Fibroblast of lung (primary cell): Measurements from ENCODE around the gene ZNF277. TPM values are rescaled to one million over a fixed set of nuclear protein-coding genes. Genes with fewer than 3 reads are reported as not detected.

Experiments used
- DNase-seq, 2 donors: peaks; one replicate each; pipeline versions ENCODE4 v3.0.0 to v3.0.0-alpha.2; 2010; ENCODE audit warnings: low read depth in 2 of 2
- H2AFZ ChIP-seq: 2 replicates; pipeline ENCODE4 v1.5.1; 2012; ENCODE audit warnings: low read length, control low read depth, inconsistent platforms
- H3K27ac ChIP-seq: 2 replicates; pipeline ENCODE4 v1.5.1; 2011; ENCODE audit warnings: low read length, control low read depth; ENCODE audit not compliant: insufficient read depth
- H3K27me3 ChIP-seq: 2 replicates; pipeline ENCODE4 v1.5.1; 2011; ENCODE audit warnings: mild to moderate bottlenecking, low read length; ENCODE audit not compliant: control insufficient read depth, insufficient read depth
- H3K36me3 ChIP-seq: 2 replicates; pipeline ENCODE4 v1.5.1; 2011; ENCODE audit warnings: low read length; ENCODE audit not compliant: control insufficient read depth, insufficient read depth
- H3K4me1 ChIP-seq: 2 replicates; pipeline ENCODE4 v1.5.1; 2011; ENCODE audit warnings: low read length; ENCODE audit not compliant: control insufficient read depth, insufficient read depth; ENCODE audit errors: extremely low read depth
- H3K4me2 ChIP-seq: 2 replicates; pipeline ENCODE4 v1.5.1; 2011; ENCODE audit warnings: low read length, control low read depth; ENCODE audit not compliant: insufficient read depth; ENCODE audit errors: extremely low read depth
- H3K4me3 ChIP-seq, 4 experiments: fragments of 200-600 bp in 1 of 4; sonication (generic) in 1 of 4; replicated peaks in 1 of 4; 2 replicates each; pipeline ENCODE4 v1.5.1; 2011 to 2016; ENCODE audit warnings: low read length in 4 of 4, low read depth in 3 of 4, mild to moderate bottlenecking in 3 of 4, control low read depth in 2 of 4, inconsistent platforms in 1 of 4, mixed read lengths in 1 of 4; ENCODE audit not compliant: insufficient read depth in 1 of 4; ENCODE audit errors: control extremely low read depth in 1 of 4
- H3K79me2 ChIP-seq: 2 replicates; pipeline ENCODE4 v1.5.1; 2012; ENCODE audit warnings: mild to moderate bottlenecking, low read length, inconsistent platforms; ENCODE audit not compliant: control insufficient read depth, insufficient read depth
- H3K9ac ChIP-seq: 2 replicates; pipeline ENCODE4 v1.5.1; 2011; ENCODE audit warnings: mild to moderate bottlenecking, low read length, control low read depth; ENCODE audit not compliant: insufficient read depth
- H3K9me3 ChIP-seq: 2 replicates; pipeline ENCODE4 v1.5.1; 2012; ENCODE audit warnings: low read depth, low read length; ENCODE audit not compliant: control insufficient read depth, insufficient read depth
- H4K20me1 ChIP-seq: 2 replicates; pipeline ENCODE4 v1.5.1; 2011; ENCODE audit warnings: low read length; ENCODE audit not compliant: control insufficient read depth, insufficient read depth; ENCODE audit errors: extremely low read depth
- EZH2 ChIP-seq: IDR thresholded peaks from 2 replicates; pipeline ENCODE4 v1.5.1; 2012; ENCODE audit warnings: low read length, control low read depth, mild to moderate bottlenecking; ENCODE audit errors: missing control alignments
- polyA plus RNA-seq, 2 donors: library from polyadenylated mRNA; depleted of rRNA in 1 of 2; stranded (reverse) in 1 of 2; unstranded in 1 of 2; fragments of >200 nt; gene quantifications; 2 replicates each; pipeline ENCODE4 v1.2.1, GENCODE V29; 2011 to 2012; ENCODE audit warnings: missing spikeins in 1 of 2
- total RNA-seq: library from RNA; depleted of rRNA; stranded (reverse); fragments of >200 nt; gene quantifications from 2 replicates; pipeline ENCODE4 v1.2.1, GENCODE V29; 2014
- TF ChIP-seq, protein P1 (sequence below), 2 donors: IDR thresholded peaks in 1 of 2; conservative IDR thresholded peaks in 1 of 2; 1 replicate in 1 of 2; 2 replicates in 1 of 2; pipeline ENCODE4 v1.5.1; 2011 to 2012; ENCODE audit warnings: low read length in 2 of 2, control low read depth in 1 of 2, inconsistent platforms in 1 of 2, low read depth in 1 of 2, mild to moderate bottlenecking in 1 of 2

The ZNF277 gene
- total and polyA plus RNA-seq, 2 donors (not counting 1 experiment from before 2014, with no cell fraction given) = 23.1 to 66.6 TPM

DNA sequence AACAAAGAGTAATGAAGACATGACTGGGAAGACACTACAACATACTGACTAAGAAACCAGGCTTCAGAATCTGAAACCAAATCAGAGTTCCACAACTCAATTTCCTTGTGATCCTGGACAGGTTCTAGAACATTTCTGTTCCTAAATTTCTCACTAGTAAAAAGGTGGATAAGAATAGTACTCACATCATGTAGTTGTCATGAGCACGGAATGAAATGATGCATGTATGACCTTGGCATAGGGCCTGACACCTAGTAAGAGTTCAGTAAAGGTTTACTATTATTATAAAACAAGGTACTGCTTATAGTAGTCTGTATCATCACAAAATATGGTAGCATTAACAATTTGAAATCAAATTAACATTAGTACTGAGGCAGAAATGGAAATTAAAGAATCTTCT, 20.2 kb upstream of the ZNF277 start:
- Histone ChIP-seq H2AFZ (no peak overlapping the region), H3K27me3 (no peaks in the 10 kb centered on the region), H3K4me3 (no peak overlapping the region), H3K79me2 (peaks cover 19% of the 10 kb centered on the region), H3K4me2 (no peak overlapping the region), H3K4me1 (no peaks in the 10 kb centered on the region), H3K9me3 (no peaks in the 10 kb centered on the region), H3K9ac (no peak overlapping the region), H3K36me3 (no peaks in the 10 kb centered on the region), H3K27ac (no peak overlapping the region), H4K20me1 (no peaks in the 10 kb centered on the region)
- no peak for TF ChIP-seq EZH2
- DNase-seq = no peak

DNA sequence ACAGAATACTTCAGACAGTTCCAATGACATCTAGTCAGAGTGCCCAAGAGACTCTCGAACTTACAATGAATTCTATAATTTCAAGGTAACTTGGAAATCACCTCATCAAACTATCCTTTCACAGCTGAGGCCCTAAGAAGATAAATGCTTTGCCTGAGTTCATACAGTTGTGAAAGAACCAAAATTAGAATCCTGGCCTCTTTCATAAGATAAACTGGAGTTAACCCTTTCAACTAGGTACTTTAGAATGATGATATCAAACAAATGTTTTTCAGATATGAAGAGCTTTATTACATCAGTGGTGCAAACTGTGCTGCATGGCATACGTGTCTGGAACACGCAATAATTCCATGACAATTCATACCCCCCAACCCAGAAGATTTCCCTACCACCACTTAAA, 18.2 kb upstream of the ZNF277 start:
- H3K9ac ChIP-seq = no peak overlapping the region
- no peaks in the 10 kb centered on the region for H4K20me1 ChIP-seq
- DNase-seq = no peak
- no peaks in the 10 kb centered on the region for H3K36me3 ChIP-seq
- H3K79me2 ChIP-seq = peaks cover 19% of the 10 kb centered on the region
- H2AFZ ChIP-seq = no peak overlapping the region
- no peaks in the 10 kb centered on the region for H3K4me1 ChIP-seq
- H3K9me3 ChIP-seq = no peaks in the 10 kb centered on the region
- no peak overlapping the region for H3K27ac ChIP-seq
- H3K4me3 ChIP-seq = no peak overlapping the region
- no peak overlapping the region for H3K4me2 ChIP-seq
- no peaks in the 10 kb centered on the region for H3K27me3 ChIP-seq
- TF ChIP-seq, protein P1, sequence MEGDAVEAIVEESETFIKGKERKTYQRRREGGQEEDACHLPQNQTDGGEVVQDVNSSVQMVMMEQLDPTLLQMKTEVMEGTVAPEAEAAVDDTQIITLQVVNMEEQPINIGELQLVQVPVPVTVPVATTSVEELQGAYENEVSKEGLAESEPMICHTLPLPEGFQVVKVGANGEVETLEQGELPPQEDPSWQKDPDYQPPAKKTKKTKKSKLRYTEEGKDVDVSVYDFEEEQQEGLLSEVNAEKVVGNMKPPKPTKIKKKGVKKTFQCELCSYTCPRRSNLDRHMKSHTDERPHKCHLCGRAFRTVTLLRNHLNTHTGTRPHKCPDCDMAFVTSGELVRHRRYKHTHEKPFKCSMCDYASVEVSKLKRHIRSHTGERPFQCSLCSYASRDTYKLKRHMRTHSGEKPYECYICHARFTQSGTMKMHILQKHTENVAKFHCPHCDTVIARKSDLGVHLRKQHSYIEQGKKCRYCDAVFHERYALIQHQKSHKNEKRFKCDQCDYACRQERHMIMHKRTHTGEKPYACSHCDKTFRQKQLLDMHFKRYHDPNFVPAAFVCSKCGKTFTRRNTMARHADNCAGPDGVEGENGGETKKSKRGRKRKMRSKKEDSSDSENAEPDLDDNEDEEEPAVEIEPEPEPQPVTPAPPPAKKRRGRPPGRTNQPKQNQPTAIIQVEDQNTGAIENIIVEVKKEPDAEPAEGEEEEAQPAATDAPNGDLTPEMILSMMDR (conservative IDR thresholded peaks at IDR 0.05 in 1 of 2, IDR thresholded peaks at IDR 0.05 in 1 of 2; ENCODE audit: low read depth in 1 of 2, low read length in 2 of 2) = no peak
- TF ChIP-seq EZH2 = no peak

DNA sequence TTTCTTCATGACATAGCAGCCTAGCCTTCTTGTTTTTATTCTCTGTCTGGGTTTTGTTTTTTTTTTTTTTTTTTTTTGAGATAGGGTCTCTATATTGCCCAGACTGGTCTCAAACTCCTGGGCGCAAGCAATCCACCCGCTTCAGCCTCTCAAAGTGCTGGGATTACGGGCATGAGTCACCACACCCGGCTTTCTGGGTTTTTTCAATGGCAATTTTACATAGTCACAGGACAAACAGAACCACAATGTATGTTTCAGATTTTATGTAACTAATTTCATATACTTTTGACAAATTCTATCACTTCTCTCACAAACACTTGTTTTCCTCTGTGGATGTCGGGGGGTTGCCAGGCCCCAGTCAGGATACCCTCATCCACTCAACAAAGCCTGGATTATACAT, 16.8 kb upstream of the ZNF277 start:
- H3K4me2 ChIP-seq = no peak overlapping the region
- H3K4me3 ChIP-seq = no peak overlapping the region
- H3K27me3 ChIP-seq = no peaks in the 10 kb centered on the region
- TF ChIP-seq EZH2 = no peak
- TF ChIP-seq, protein P1 (conservative IDR thresholded peaks at IDR 0.05 in 1 of 2, IDR thresholded peaks at IDR 0.05 in 1 of 2; ENCODE audit: low read depth in 1 of 2, low read length in 2 of 2) = no peak
- DNase-seq = no peak
- no peak overlapping the region for H3K9ac ChIP-seq
- H3K27ac ChIP-seq = no peak overlapping the region
- no peaks in the 10 kb centered on the region for H3K36me3 ChIP-seq
- H2AFZ ChIP-seq = no peak overlapping the region
- no peaks in the 10 kb centered on the region for H3K4me1 ChIP-seq
- H3K9me3 ChIP-seq = no peaks in the 10 kb centered on the region
- H4K20me1 ChIP-seq = no peaks in the 10 kb centered on the region
- H3K79me2 ChIP-seq = peaks cover 21% of the 10 kb centered on the region
